Daoy (cell line): Measurements from ENCODE around the gene PDK1. TPM values are rescaled to one million over a fixed set of nuclear protein-coding genes. Genes with fewer than 3 reads are reported as not detected.

ENCODE experiments used
- DNase-seq: peaks from one replicate; pipeline ENCODE4 v3.0.0-alpha.2; 2015; ENCODE audit warnings: low read depth
- total RNA-seq: library from RNA; depleted of rRNA; stranded (reverse); fragments of >200 nt; shearing (Covaris generic); gene quantifications from 2 replicates; pipeline ENCODE4 v1.2.3, GENCODE V29; 2014; rRNA removed

Gene PDK1
- total RNA-seq, 1 experiment from 2014 or later, result 9.3 TPM

- DNase-seq, result no peak
Measured at GRCh38 chr2:172642301-172643020, 86.6 kb downstream of the PDK1 start.

- DNase-seq, result peak; percentile 61
Measured at GRCh38 chr2:172643142-172643541, 87.3 kb downstream of the PDK1 start.

GRCh38 chr2:172647439-172647838 lies 91.5 kb downstream of the PDK1 start:
- DNase-seq, result no peak

GRCh38 chr2:172655091-172655837 lies 99.4 kb downstream of the PDK1 start:
- peak; percentile 24 for DNase-seq

GRCh38 chr2:172655838-172656573 lies 100.1 kb downstream of the PDK1 start:
- DNase-seq, result no peak

Other genes starting within 250 kb of the PDK1 start
- 27.4 and 42.4 TPM in 2 replicates for gene ITGA6, start 128.5 kb upstream of the PDK1 start, total RNA-seq
- gene RAPGEF4, start 179.8 kb downstream of the PDK1 start, total RNA-seq, result 0.24 and 0.51 TPM in 2 replicates